Mammary epithelial cell (primary cell): ENCODE measurements around the gene GNRH2.

Experiments
- CTCF ChIP-seq, 2 donors: IDR thresholded peaks in 1 of 2; conservative IDR thresholded peaks in 1 of 2; 2 replicates each; pipeline ENCODE4 v1.5.1; 2011 to 2012; ENCODE audit warnings: inconsistent platforms in 2 of 2, low read length in 2 of 2, mild to moderate bottlenecking in 2 of 2, control low read depth in 1 of 2, low read depth in 1 of 2; ENCODE audit not compliant: insufficient read depth in 1 of 2; ENCODE audit errors: extremely low read depth in 1 of 2
- EZH2 ChIP-seq: IDR thresholded peaks from 2 replicates; pipeline ENCODE4 v1.6.1; 2012; ENCODE audit warnings: low read length, inconsistent platforms, borderline replicate concordance

- TF ChIP-seq CTCF (conservative IDR thresholded peaks at IDR 0.05 in 1 of 2, IDR thresholded peaks at IDR 0.05 in 1 of 2; ENCODE audit: extremely low read depth in 1 of 2, insufficient read depth in 1 of 2, low read depth in 1 of 2, low read length in 2 of 2) (no peak), EZH2 (no peak)
These were observed 5.0 kb upstream of the GNRH2 start for GRCh38 chr20:3038454-3038853.
